Upper lobe of left lung (tissue), 4 donors: Measurements from ENCODE around the gene CEP72.

Source experiments
- POLR2AphosphoS5 ChIP-seq, 2 donors: sonication (generic); formaldehyde crosslinking; IDR thresholded peaks; one replicate each; pipeline ENCODE4 v1.5.1; 2017; ENCODE audit warnings: antibody characterized with exemption in 2 of 2
- TF ChIP-seq, protein P1 (sequence below), 6 experiments: fragments of 450-650 bp in 4 of 6; fragments of 200-600 bp in 2 of 6; sonication (generic) in 2 of 6; IDR thresholded peaks; one replicate each; pipeline ENCODE4 v1.5.1; 2016 to 2019; ENCODE audit warnings: antibody characterized with exemption in 6 of 6

GRCh38 chr5:617896-618295 is 5.8 kb downstream of the CEP72 start:
- TF ChIP-seq, protein P1, sequence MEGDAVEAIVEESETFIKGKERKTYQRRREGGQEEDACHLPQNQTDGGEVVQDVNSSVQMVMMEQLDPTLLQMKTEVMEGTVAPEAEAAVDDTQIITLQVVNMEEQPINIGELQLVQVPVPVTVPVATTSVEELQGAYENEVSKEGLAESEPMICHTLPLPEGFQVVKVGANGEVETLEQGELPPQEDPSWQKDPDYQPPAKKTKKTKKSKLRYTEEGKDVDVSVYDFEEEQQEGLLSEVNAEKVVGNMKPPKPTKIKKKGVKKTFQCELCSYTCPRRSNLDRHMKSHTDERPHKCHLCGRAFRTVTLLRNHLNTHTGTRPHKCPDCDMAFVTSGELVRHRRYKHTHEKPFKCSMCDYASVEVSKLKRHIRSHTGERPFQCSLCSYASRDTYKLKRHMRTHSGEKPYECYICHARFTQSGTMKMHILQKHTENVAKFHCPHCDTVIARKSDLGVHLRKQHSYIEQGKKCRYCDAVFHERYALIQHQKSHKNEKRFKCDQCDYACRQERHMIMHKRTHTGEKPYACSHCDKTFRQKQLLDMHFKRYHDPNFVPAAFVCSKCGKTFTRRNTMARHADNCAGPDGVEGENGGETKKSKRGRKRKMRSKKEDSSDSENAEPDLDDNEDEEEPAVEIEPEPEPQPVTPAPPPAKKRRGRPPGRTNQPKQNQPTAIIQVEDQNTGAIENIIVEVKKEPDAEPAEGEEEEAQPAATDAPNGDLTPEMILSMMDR (IDR thresholded peaks at IDR 0.05), result no peak
- no peak for TF ChIP-seq POLR2AphosphoS5 (IDR thresholded peaks at IDR 0.05)
